IMR-90 (cell line): ENCODE measurements around the gene NCOR1. TPM values are rescaled to one million over a fixed set of nuclear protein-coding genes. Genes with fewer than 3 reads are reported as not detected.

Experiments
- ATAC-seq: fragments of 200-7000 bp; cut with Tn5 transposase; 2 replicates; pipeline ENCODE4 v1.9.1; 2020; ENCODE audit warnings: low read depth, mild to moderate bottlenecking, moderate library complexity
- BruUV-seq: library from RNA; stranded (reverse); fragments of 400-500 nt; replicated peaks from 2 replicates; lab custom pipeline; 2021; lab: Mats Ljungman, UMichigan
- CTCF ChIA-PET: fragments of 300-600 bp; formaldehyde crosslinking; extraction: SDS; loops from one replicate; lab custom pipeline; 2021; ENCODE audit warnings: antibody characterized with exemption; lab: Yijun Ruan, JAX
- POLR2A ChIA-PET: fragments of 300-600 bp; sonication (Branson Sonifier 250); formaldehyde crosslinking; loops from one replicate; lab custom pipeline; 2022; ENCODE audit warnings: antibody characterized with exemption; ENCODE audit not compliant: unreplicated experiment; lab: Charles Lee
- DNase-seq: peaks from one replicate; pipeline ENCODE4 v3.0.0; 2013
- H2AFZ ChIP-seq: replicated peaks from 2 replicates; pipeline ENCODE3; 2013; ENCODE audit warnings: low read length, mild to moderate bottlenecking; ENCODE audit not compliant: poor library complexity
- H2AK5ac ChIP-seq: 2 replicates; pipeline ENCODE4 v1.6.1; 2013; ENCODE audit warnings: low read depth, low read length, inconsistent platforms
- H2AK9ac ChIP-seq: replicated peaks from 2 replicates; pipeline ENCODE3; 2013; ENCODE audit warnings: mild to moderate bottlenecking, low read depth, low read length, moderate library complexity; ENCODE audit not compliant: poor library complexity
- H2BK120ac ChIP-seq: 2 replicates; pipeline ENCODE4 v1.6.1; 2013; ENCODE audit warnings: low read depth, low read length, inconsistent platforms
- H2BK15ac ChIP-seq: 3 replicates; pipeline ENCODE4 v1.6.1; 2013; ENCODE audit warnings: low read depth, low read length, inconsistent platforms
- H2BK20ac ChIP-seq: 2 replicates; pipeline ENCODE4 v1.6.1; 2013; ENCODE audit warnings: low read depth, mild to moderate bottlenecking, inconsistent platforms, low read length, moderate library complexity
- H2BK5ac ChIP-seq: 2 replicates; pipeline ENCODE4 v1.6.1; 2013; ENCODE audit warnings: mild to moderate bottlenecking, low read depth, low read length, inconsistent platforms; ENCODE audit not compliant: poor library complexity, severe bottlenecking
- H3K14ac ChIP-seq: replicated peaks from 2 replicates; pipeline ENCODE4 v1.6.1; 2013; ENCODE audit warnings: low read depth, low read length, inconsistent platforms
- H3K18ac ChIP-seq: 2 replicates; pipeline ENCODE4 v1.6.1; 2013; ENCODE audit warnings: low read depth, low read length, control low read depth
- H3K23ac ChIP-seq: 2 replicates; pipeline ENCODE4 v1.6.1; 2013; ENCODE audit warnings: low read depth, low read length, inconsistent platforms
- H3K27ac ChIP-seq: 2 replicates; pipeline ENCODE4 v1.5.1; 2013; ENCODE audit warnings: mild to moderate bottlenecking, control low read depth, low read length; ENCODE audit not compliant: insufficient read depth
- H3K27me3 ChIP-seq: 2 replicates; pipeline ENCODE4 v1.6.1; 2013; ENCODE audit warnings: low read length; ENCODE audit not compliant: control insufficient read depth, insufficient read depth
- H3K36me3 ChIP-seq: 2 replicates; pipeline ENCODE4 v1.6.1; 2013; ENCODE audit warnings: low read length, mixed read lengths; ENCODE audit not compliant: control insufficient read depth, insufficient read depth
- H3K4ac ChIP-seq: 2 replicates; pipeline ENCODE4 v1.6.1; 2013; ENCODE audit warnings: low read depth, low read length, inconsistent platforms
- H3K4me1 ChIP-seq: 2 replicates; pipeline ENCODE4 v1.6.1; 2013; ENCODE audit warnings: low read length, mixed read lengths; ENCODE audit not compliant: control insufficient read depth, insufficient read depth
- H3K4me2 ChIP-seq: 2 replicates; pipeline ENCODE4 v1.6.1; 2013; ENCODE audit warnings: low read depth, mild to moderate bottlenecking, control low read depth, low read length, moderate library complexity
- H3K4me3 ChIP-seq: 2 replicates; pipeline ENCODE4 v1.5.1; 2013; ENCODE audit warnings: low read depth, mild to moderate bottlenecking, control low read depth, low read length, moderate library complexity; ENCODE audit not compliant: insufficient read depth
- H3K56ac ChIP-seq: 2 replicates; pipeline ENCODE4 v1.6.1; 2013; ENCODE audit warnings: low read length, inconsistent platforms; ENCODE audit not compliant: insufficient read depth; ENCODE audit errors: extremely low read depth
- H3K79me1 ChIP-seq, 2 experiments: 2 replicates each; pipeline ENCODE4 v1.6.1; 2013; ENCODE audit warnings: low read length in 2 of 2, inconsistent platforms in 1 of 2, low read depth in 1 of 2
- H3K9ac ChIP-seq: 2 replicates; pipeline ENCODE4 v1.6.1; 2013; ENCODE audit warnings: low read depth, low read length, control low read depth
- H3K9me1 ChIP-seq: 2 replicates; pipeline ENCODE4 v1.6.1; 2013; ENCODE audit warnings: low read length, inconsistent platforms; ENCODE audit not compliant: insufficient read depth
- H3K9me3 ChIP-seq: 2 replicates; pipeline ENCODE4 v1.6.1; 2013; ENCODE audit warnings: low read length; ENCODE audit not compliant: control insufficient read depth, insufficient read depth
- H4K20me1 ChIP-seq: 2 replicates; pipeline ENCODE4 v1.6.1; 2013; ENCODE audit warnings: low read length, inconsistent platforms; ENCODE audit not compliant: insufficient read depth
- H4K5ac ChIP-seq: 2 replicates; pipeline ENCODE4 v1.6.1; 2013; ENCODE audit warnings: mild to moderate bottlenecking, low read depth, low read length, control low read depth
- H4K8ac ChIP-seq, 2 experiments: 2 replicates each; pipeline ENCODE4 v1.6.1; 2013; ENCODE audit warnings: low read depth in 2 of 2, low read length in 2 of 2, control low read depth in 1 of 2, inconsistent platforms in 1 of 2
- H4K91ac ChIP-seq: 2 replicates; pipeline ENCODE4 v1.6.1; 2013; ENCODE audit warnings: low read depth, low read length, inconsistent platforms; ENCODE audit not compliant: insufficient read depth
- BHLHE40 ChIP-seq: fragments of 150-350 bp; IDR thresholded peaks from 2 replicates; pipeline ENCODE4 v1.6.1; 2016; ENCODE audit warnings: mild to moderate bottlenecking, low read depth, low read length
- CHD1 ChIP-seq: IDR thresholded peaks from 2 replicates; pipeline ENCODE4 v1.6.1; 2012; ENCODE audit warnings: low read depth, low read length, improper control_type of control experiment
- FOS ChIP-seq: fragments of 150-350 bp; IDR thresholded peaks from 2 replicates; pipeline ENCODE4 v1.6.1; 2016; ENCODE audit warnings: low read depth, low read length
- MAFK ChIP-seq: IDR thresholded peaks from 2 replicates; pipeline ENCODE4 v1.6.1; 2012; ENCODE audit warnings: low read depth, low read length, improper control_type of control experiment
- MAZ ChIP-seq: IDR thresholded peaks from 2 replicates; pipeline ENCODE4 v1.6.1; 2012; ENCODE audit warnings: low read depth, mild to moderate bottlenecking, low read length, improper control_type of control experiment, moderate library complexity, borderline replicate concordance
- MXI1 ChIP-seq: IDR thresholded peaks from 2 replicates; pipeline ENCODE4 v1.6.1; 2012; ENCODE audit warnings: low read depth, mild to moderate bottlenecking, low read length, moderate library complexity, borderline replicate concordance
- NFE2L2 ChIP-seq: fragments of 150-350 bp; IDR thresholded peaks from 2 replicates; pipeline ENCODE4 v1.6.1; 2016; ENCODE audit warnings: low read depth, mild to moderate bottlenecking, low read length
- POLR2A ChIP-seq: IDR thresholded peaks from 2 replicates; pipeline ENCODE4 v1.6.1; 2012; ENCODE audit warnings: mild to moderate bottlenecking, low read depth, low read length
- RAD21 ChIP-seq: IDR thresholded peaks from 2 replicates; pipeline ENCODE4 v1.6.1; 2012; ENCODE audit warnings: low read length, improper control_type of control experiment
- RCOR1 ChIP-seq: IDR thresholded peaks from 2 replicates; pipeline ENCODE4 v1.6.1; 2012; ENCODE audit warnings: mild to moderate bottlenecking, low read length, improper control_type of control experiment; ENCODE audit not compliant: insufficient replicate concordance
- RFX5 ChIP-seq: IDR thresholded peaks from 2 replicates; pipeline ENCODE4 v1.8.0; 2012; ENCODE audit warnings: low read depth, mild to moderate bottlenecking, low read length, moderate library complexity
- SMC3 ChIP-seq: fragments of 150-350 bp; IDR thresholded peaks from 2 replicates; pipeline ENCODE4 v1.6.1; 2016; ENCODE audit warnings: low read depth, mild to moderate bottlenecking, antibody characterized with exemption, low read length, moderate library complexity
- WGBS, 2 experiments: methylation state at CpG; one replicate each; pipeline versions ENCODE4 v1.1.5 to v1.1.7; 2013; ENCODE audit warnings: missing lambda C conversion rate in 2 of 2; ENCODE audit not compliant: insufficient read length in 1 of 2; ENCODE audit errors: extremely low coverage in 2 of 2; 5-methylcytosine and 5-hydroxymethylcytosine counted together
- dilution Hi-C: fragments of 300-500 bp; cut with HindIII; formaldehyde crosslinking; loops from one replicate; pipeline ENCODE4 v1.14.3; 2018; ENCODE audit warnings: low sequenced_read_pairs; ENCODE audit not compliant: unreplicated experiment
- in situ Hi-C: fragments of 300-500 bp; cut with MboI; formaldehyde crosslinking; loops from 3 replicates; pipeline ENCODE4 v1.14.3; 2019; ENCODE audit warnings: low sequenced_read_pairs, inconsistent platforms, mixed read lengths
- intact Hi-C: fragments of 100-400 bp; cut with micrococcal nuclease; formaldehyde crosslinking; loops from 2 replicates; pipeline ENCODE4 v1.10.0; 2022
- polyA plus RNA-seq, 3 experiments: library from polyadenylated mRNA; depleted of rRNA; stranded (reverse); fragments of >200 nt; gene quantifications; 2 replicates each; pipeline ENCODE4 v1.2.3, GENCODE V29; 2012; ENCODE audit warnings: low replicate concordance in 1 of 3
- total RNA-seq: library from RNA; depleted of rRNA; stranded (reverse); fragments of >200 nt; gene quantifications from 2 replicates; pipeline ENCODE4 v1.2.3, GENCODE V29; 2012
- TF ChIP-seq, protein P1 (sequence below): conservative IDR thresholded peaks from 2 replicates; pipeline ENCODE4 v1.5.1; 2012; ENCODE audit warnings: mild to moderate bottlenecking, low read depth, low read length, improper control_type of control experiment
- TF ChIP-seq, protein P2 (sequence below): fragments of 150-350 bp; IDR thresholded peaks from 2 replicates; pipeline ENCODE4 v1.6.1; 2017; ENCODE audit warnings: mild to moderate bottlenecking, antibody characterized with exemption, low read length, low read depth
- TF ChIP-seq, protein P3 (sequence below): fragments of 150-350 bp; IDR thresholded peaks from 2 replicates; pipeline ENCODE4 v1.6.1; 2016; ENCODE audit warnings: low read depth, mild to moderate bottlenecking, low read length, moderate library complexity, borderline replicate concordance

NCOR1 gene
- total and polyA plus RNA-seq, 2 of the 4 experiments (the other 2 are of a cell fraction): 54.5 to 80.3 TPM

DNA sequence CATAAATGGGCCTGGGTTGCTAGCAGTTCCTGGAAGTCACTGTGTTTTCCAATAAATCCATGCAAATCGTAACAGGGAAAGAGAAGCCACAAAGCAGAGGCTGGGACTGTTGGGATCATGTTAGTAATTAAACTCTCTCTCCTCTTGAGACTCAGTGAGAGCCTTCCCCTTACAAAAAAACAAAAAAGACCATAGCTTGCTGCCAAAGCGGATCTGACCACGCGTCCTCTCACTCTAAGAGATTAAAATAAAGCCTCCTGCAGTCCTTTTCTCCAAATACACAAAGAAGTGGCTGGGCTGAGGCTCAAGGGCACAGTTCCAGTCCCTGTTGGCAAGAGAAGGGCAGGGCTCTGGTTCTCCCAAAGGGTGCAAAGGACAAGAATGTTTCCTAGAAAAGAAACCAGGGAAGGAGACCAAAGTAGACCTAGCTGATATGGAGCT is 40.2 kb upstream of the NCOR1 start:
- Histone ChIP-seq H2AK9ac (no peak overlapping the region), H3K4me2 (peak overlapping the region; percentile 76), H3K9ac (peak overlapping the region; percentile 57), H4K5ac (peak overlapping the region; percentile 19), H3K27ac (peak overlapping the region; percentile 76; the same call in 1 of the 2 replicates), H3K9me1 (no peaks in the 10 kb centered on the region), H3K27me3 (no peaks in the 10 kb centered on the region), H3K18ac (peak overlapping the region; percentile 69), H2BK120ac (peak overlapping the region; percentile 57; the same call in 1 of the 2 replicates), H3K4me3 (peak overlapping the region; percentile 22; the same call in 1 of the 2 replicates), H4K91ac (peak overlapping the region; percentile 36), H2AFZ (peak overlapping the region; percentile 49), H4K8ac (peak overlapping the region; percentile 3 to 4; a peak in 2 of 4 replicates), H3K9me3 (no peaks in the 10 kb centered on the region), H2AK5ac (no peak overlapping the region), H3K36me3 (no peaks in the 10 kb centered on the region; the same call in 1 of the 2 replicates), H3K56ac (no peak overlapping the region), H2BK15ac (no peak overlapping the region), H3K4ac (peak overlapping the region; percentile 62; the same call in 1 of the 2 replicates), H3K79me1 (peaks cover 4 to 16% of the 10 kb centered on the region in 2 experiments), H2BK20ac (peak overlapping the region; percentile 7; the same call in 1 of the 2 replicates), H4K20me1 (no peaks in the 10 kb centered on the region), H3K14ac (peak overlapping the region; percentile 76), H2BK5ac (peak overlapping the region; percentile 27), H3K4me1 (peaks cover 3% of the 10 kb centered on the region), H3K23ac (peak overlapping the region; percentile 41; the same call in 1 of the 2 replicates)
- TF ChIP-seq CHD1 (no peak), RCOR1 (no peak), RFX5 (no peak), RAD21 (no peak), POLR2A (no peak), SMC3 (no peak), BHLHE40 (no peak), MAZ (no peak), MXI1 (no peak), MAFK (no peak), NFE2L2 (no peak), FOS (no peak)
- TF ChIP-seq, protein P1, sequence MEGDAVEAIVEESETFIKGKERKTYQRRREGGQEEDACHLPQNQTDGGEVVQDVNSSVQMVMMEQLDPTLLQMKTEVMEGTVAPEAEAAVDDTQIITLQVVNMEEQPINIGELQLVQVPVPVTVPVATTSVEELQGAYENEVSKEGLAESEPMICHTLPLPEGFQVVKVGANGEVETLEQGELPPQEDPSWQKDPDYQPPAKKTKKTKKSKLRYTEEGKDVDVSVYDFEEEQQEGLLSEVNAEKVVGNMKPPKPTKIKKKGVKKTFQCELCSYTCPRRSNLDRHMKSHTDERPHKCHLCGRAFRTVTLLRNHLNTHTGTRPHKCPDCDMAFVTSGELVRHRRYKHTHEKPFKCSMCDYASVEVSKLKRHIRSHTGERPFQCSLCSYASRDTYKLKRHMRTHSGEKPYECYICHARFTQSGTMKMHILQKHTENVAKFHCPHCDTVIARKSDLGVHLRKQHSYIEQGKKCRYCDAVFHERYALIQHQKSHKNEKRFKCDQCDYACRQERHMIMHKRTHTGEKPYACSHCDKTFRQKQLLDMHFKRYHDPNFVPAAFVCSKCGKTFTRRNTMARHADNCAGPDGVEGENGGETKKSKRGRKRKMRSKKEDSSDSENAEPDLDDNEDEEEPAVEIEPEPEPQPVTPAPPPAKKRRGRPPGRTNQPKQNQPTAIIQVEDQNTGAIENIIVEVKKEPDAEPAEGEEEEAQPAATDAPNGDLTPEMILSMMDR: no peak
- TF ChIP-seq, protein P2, sequence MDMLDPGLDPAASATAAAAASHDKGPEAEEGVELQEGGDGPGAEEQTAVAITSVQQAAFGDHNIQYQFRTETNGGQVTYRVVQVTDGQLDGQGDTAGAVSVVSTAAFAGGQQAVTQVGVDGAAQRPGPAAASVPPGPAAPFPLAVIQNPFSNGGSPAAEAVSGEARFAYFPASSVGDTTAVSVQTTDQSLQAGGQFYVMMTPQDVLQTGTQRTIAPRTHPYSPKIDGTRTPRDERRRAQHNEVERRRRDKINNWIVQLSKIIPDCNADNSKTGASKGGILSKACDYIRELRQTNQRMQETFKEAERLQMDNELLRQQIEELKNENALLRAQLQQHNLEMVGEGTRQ: no peak
- TF ChIP-seq, protein P3, sequence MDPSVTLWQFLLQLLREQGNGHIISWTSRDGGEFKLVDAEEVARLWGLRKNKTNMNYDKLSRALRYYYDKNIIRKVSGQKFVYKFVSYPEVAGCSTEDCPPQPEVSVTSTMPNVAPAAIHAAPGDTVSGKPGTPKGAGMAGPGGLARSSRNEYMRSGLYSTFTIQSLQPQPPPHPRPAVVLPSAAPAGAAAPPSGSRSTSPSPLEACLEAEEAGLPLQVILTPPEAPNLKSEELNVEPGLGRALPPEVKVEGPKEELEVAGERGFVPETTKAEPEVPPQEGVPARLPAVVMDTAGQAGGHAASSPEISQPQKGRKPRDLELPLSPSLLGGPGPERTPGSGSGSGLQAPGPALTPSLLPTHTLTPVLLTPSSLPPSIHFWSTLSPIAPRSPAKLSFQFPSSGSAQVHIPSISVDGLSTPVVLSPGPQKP: no peak
- ChIA-PET POLR2A (no interaction called here), CTCF (no interaction called here)
- DNase-seq (peak; percentile 28), ATAC-seq (peak; percentile 64)
- in situ Hi-C loops: no loop called here
- no CpG with 5 or more reads among the region's 4 CpGs for WGBS, 2 experiments
- TSS peak; percentile 32 for BruUV-seq
- dilution Hi-C loops: no loop called here
- intact Hi-C loops: no loop called here
